PC-9 (cell line): ENCODE data around the gene BANF2. TPM values are rescaled to one million over a fixed set of nuclear protein-coding genes. Genes with fewer than 3 reads are reported as not detected.

Experiments used
- BruUV-seq: library from RNA; stranded (reverse); fragments of 400-500 nt; replicated peaks from 2 replicates; lab custom pipeline; 2021; lab: Mats Ljungman, UMichigan
- CTCF ChIA-PET: fragments of 300-600 bp; sonication (Branson Sonifier 250); formaldehyde crosslinking; loops from one replicate; lab custom pipeline; 2022; ENCODE audit warnings: antibody characterized with exemption; lab: Charles Lee
- POLR2A ChIA-PET: fragments of 300-600 bp; sonication (Branson Sonifier 250); formaldehyde crosslinking; loops from one replicate; lab custom pipeline; 2022; ENCODE audit warnings: antibody characterized with exemption; ENCODE audit not compliant: unreplicated experiment; lab: Charles Lee
- DNase-seq, 2 experiments: peaks; one replicate each; pipeline versions ENCODE4 v3.0.0 to v3.0.0-alpha.2; 2015 to 2022; ENCODE audit warnings: mixed read lengths in 1 of 2
- H2AFZ ChIP-seq: fragments of 200-600 bp; sonication (generic); 2 replicates; pipeline ENCODE4 v1.8.1; 2017; ENCODE audit warnings: antibody characterized with exemption
- H3F3A ChIP-seq: fragments of 200-600 bp; sonication (generic); 2 replicates; pipeline ENCODE4 v1.8.1; 2017; ENCODE audit warnings: antibody characterized with exemption, mild to moderate bottlenecking, low read depth; ENCODE audit not compliant: insufficient read depth
- H3K27ac ChIP-seq: fragments of 200-600 bp; sonication (generic); 2 replicates; pipeline ENCODE4 v1.6.1; 2016; ENCODE audit warnings: mixed run types
- H3K27me3 ChIP-seq: fragments of 200-600 bp; sonication (generic); 2 replicates; pipeline ENCODE4 v1.6.1; 2016; ENCODE audit warnings: low read depth, mixed run types; ENCODE audit not compliant: insufficient read depth
- H3K36me3 ChIP-seq: fragments of 200-600 bp; sonication (generic); 2 replicates; pipeline ENCODE4 v1.6.1; 2016; ENCODE audit warnings: low read depth, mixed run types
- H3K4me1 ChIP-seq: fragments of 200-600 bp; sonication (generic); replicated peaks from 2 replicates; pipeline ENCODE4 v1.6.1; 2016; ENCODE audit warnings: mixed run types; ENCODE audit not compliant: insufficient read depth
- H3K4me2 ChIP-seq: fragments of 200-600 bp; sonication (generic); 2 replicates; pipeline ENCODE4 v1.6.1; 2017; ENCODE audit warnings: mixed run types
- H3K4me3 ChIP-seq: fragments of 200-600 bp; sonication (generic); 2 replicates; pipeline ENCODE4 v1.6.1; 2016; ENCODE audit warnings: mixed run types
- H3K79me2 ChIP-seq: fragments of 200-600 bp; sonication (generic); 2 replicates; pipeline ENCODE4 v1.6.1; 2017; ENCODE audit warnings: low read depth, mixed run types
- H3K9me2 ChIP-seq: fragments of 200-600 bp; sonication (generic); 2 replicates; pipeline ENCODE4 v1.8.1; 2017; ENCODE audit warnings: mild to moderate bottlenecking; ENCODE audit not compliant: insufficient read depth
- H3K9me3 ChIP-seq: fragments of 200-600 bp; sonication (generic); 2 replicates; pipeline ENCODE4 v1.8.1; 2016; ENCODE audit warnings: low read depth; ENCODE audit not compliant: insufficient read depth
- H4K20me1 ChIP-seq: fragments of 200-600 bp; sonication (generic); 2 replicates; pipeline ENCODE4 v1.8.1; 2017; ENCODE audit not compliant: insufficient read depth
- CTCF ChIP-seq: fragments of 200-600 bp; sonication (generic); conservative IDR thresholded peaks from 2 replicates; pipeline ENCODE4 v1.6.1; 2017; ENCODE audit warnings: mixed run types, antibody characterized with exemption, mild to moderate bottlenecking, moderate library complexity
- EZH2 ChIP-seq: fragments of 200-600 bp; sonication (generic); IDR thresholded peaks from 2 replicates; pipeline ENCODE4 v1.8.0; 2017; ENCODE audit warnings: antibody characterized with exemption, low read depth
- intact Hi-C: fragments of 100-400 bp; cut with micrococcal nuclease; formaldehyde crosslinking; loops from one replicate; pipeline ENCODE4 v1.10.0; 2022; ENCODE audit not compliant: unreplicated experiment
- total RNA-seq: library from RNA; stranded (reverse); gene quantifications from 2 replicates; pipeline ENCODE4 v1.2.3, GENCODE V29; 2021

Gene BANF2
- total RNA-seq, 1 experiment from 2014 or later, result not detected

- H3K4me2 ChIP-seq, result no peak overlapping the region
- POLR2A ChIA-PET, result no interaction called here
These were observed 37.3 kb upstream of the BANF2 start for GRCh38 chr20:17662333-17663039.

GRCh38 chr20:17663040-17663399 lies 36.7 kb upstream of the BANF2 start:
- Histone ChIP-seq H3K36me3 (peaks cover 12% of the 10 kb centered on the region; the same call in 1 of the 2 replicates), H3K9me2 (no peaks in the 10 kb centered on the region), H3K27me3 (no peaks in the 10 kb centered on the region), H3K9me3 (0 out of 2 replicates have a peak, but pooled peaks cover 3% of the 10 kb centered on the region), H3K4me2 (no peak overlapping the region), H2AFZ (no peak overlapping the region), H3K4me3 (no peak overlapping the region), H3F3A (peaks cover 4% of the 10 kb centered on the region; the same call in 1 of the 2 replicates), H3K4me1 (no peaks in the 10 kb centered on the region), H3K27ac (no peak overlapping the region), H4K20me1 (peaks cover 20% of the 10 kb centered on the region), H3K79me2 (peaks cover 34% of the 10 kb centered on the region)
- BruUV-seq, result no TSS peak
- ChIA-PET POLR2A (no interaction called here), CTCF (no interaction called here)
- intact Hi-C loops, result no loop called here
- TF ChIP-seq EZH2 (no peak), CTCF (no peak)
- no peak for DNase-seq

More at GRCh38 chr20:17662333-17663039, 37.3 kb upstream of the BANF2 start:
- H3K27me3 ChIP-seq, result no peaks in the 10 kb centered on the region
- peaks cover 4% of the 10 kb centered on the region; the same call in 1 of the 2 replicates for H3F3A ChIP-seq
- H3K4me1 ChIP-seq, result no peaks in the 10 kb centered on the region
- H3K9me2 ChIP-seq, result no peaks in the 10 kb centered on the region
- 0 out of 2 replicates have a peak, but pooled peaks cover 3% of the 10 kb centered on the region for H3K9me3 ChIP-seq
- no peak overlapping the region for H3K4me3 ChIP-seq
- TF ChIP-seq EZH2 (no peak), CTCF (no peak)
- H3K36me3 ChIP-seq, result peaks cover 12% of the 10 kb centered on the region; the same call in 1 of the 2 replicates
- no TSS peak for BruUV-seq
- H2AFZ ChIP-seq, result no peak overlapping the region
- intact Hi-C loops, result no loop called here
- CTCF ChIA-PET, result no interaction called here
- H4K20me1 ChIP-seq, result peaks cover 18% of the 10 kb centered on the region
- DNase-seq, result no peak
- peaks cover 34% of the 10 kb centered on the region for H3K79me2 ChIP-seq
- no peak overlapping the region for H3K27ac ChIP-seq

- TF ChIP-seq EZH2, result no peak
- no peak for TF ChIP-seq CTCF
- no TSS peak for BruUV-seq
- Histone ChIP-seq H3K9me3 (0 out of 2 replicates have a peak, but pooled peaks cover 3% of the 10 kb centered on the region), H3K9me2 (no peaks in the 10 kb centered on the region), H3K4me1 (no peaks in the 10 kb centered on the region), H3K27me3 (no peaks in the 10 kb centered on the region), H3F3A (0 out of 2 replicates have a peak, but pooled peaks cover 4% of the 10 kb centered on the region), H3K79me2 (peaks cover 34% of the 10 kb centered on the region), H3K27ac (no peak overlapping the region), H3K4me2 (no peak overlapping the region), H3K4me3 (no peak overlapping the region), H2AFZ (no peak overlapping the region), H3K36me3 (peaks cover 8% of the 10 kb centered on the region; the same call in 1 of the 2 replicates), H4K20me1 (peaks cover 20% of the 10 kb centered on the region)
- POLR2A ChIA-PET, result no interaction called here
- CTCF ChIA-PET, result no interaction called here
- DNase-seq, result no peak
- intact Hi-C loops, result no loop called here
These were observed 36.3 kb upstream of the BANF2 start for GRCh38 chr20:17663486-17663885.
